HL-60 (cell line): Measurements from ENCODE around the gene IRF2BP2.

Source experiments
- DNase-seq, 2 experiments: peaks; one replicate each; pipeline ENCODE4 v3.0.0-alpha.2; 2010 to 2020; ENCODE audit warnings: low read depth in 1 of 2, low spot score in 1 of 2
- H3K27ac ChIP-seq: fragments of 250-450 bp; sonication (Bioruptor Pico); replicated peaks from 2 replicates; pipeline ENCODE4 v1.5.1; 2020; ENCODE audit warnings: mild to moderate bottlenecking, moderate library complexity
- H3K27me3 ChIP-seq: fragments of 250-450 bp; sonication (Bioruptor Pico); 2 replicates; pipeline ENCODE4 v1.5.1; 2021; ENCODE audit warnings: mild to moderate bottlenecking, moderate library complexity; ENCODE audit not compliant: insufficient read depth, poor library complexity, severe bottlenecking
- H3K4me3 ChIP-seq: replicated peaks from 2 replicates; pipeline ENCODE4 v1.5.1; 2011; ENCODE audit warnings: mild to moderate bottlenecking, control low read depth, low read length; ENCODE audit not compliant: insufficient read depth
- CTCF ChIP-seq: IDR thresholded peaks from one replicate; pipeline ENCODE4 v1.5.1; 2011; ENCODE audit warnings: low read length, control low read depth, inconsistent platforms; ENCODE audit not compliant: insufficient read depth
- GABPA ChIP-seq: IDR thresholded peaks from 2 replicates; pipeline ENCODE4 v1.6.1; 2012; ENCODE audit warnings: low read depth
- POLR2AphosphoS5 ChIP-seq: IDR thresholded peaks from 2 replicates; pipeline ENCODE4 v1.6.1; 2012; ENCODE audit warnings: low read depth
- SPI1 ChIP-seq: IDR thresholded peaks from 2 replicates; pipeline ENCODE4 v1.6.1; 2012; ENCODE audit warnings: low read depth, mild to moderate bottlenecking, borderline replicate concordance
- TF ChIP-seq, protein P1 (sequence below): IDR thresholded peaks from 2 replicates; pipeline ENCODE4 v1.6.1; 2012; ENCODE audit warnings: low read depth; ENCODE audit not compliant: insufficient replicate concordance

IRF2BP2 gene

GRCh38 chr1:234578087-234578486 is 31.9 kb downstream of the IRF2BP2 start:
- TF ChIP-seq CTCF (no peak), POLR2AphosphoS5 (no peak), GABPA (no peak), SPI1 (no peak)
- TF ChIP-seq, protein P1, sequence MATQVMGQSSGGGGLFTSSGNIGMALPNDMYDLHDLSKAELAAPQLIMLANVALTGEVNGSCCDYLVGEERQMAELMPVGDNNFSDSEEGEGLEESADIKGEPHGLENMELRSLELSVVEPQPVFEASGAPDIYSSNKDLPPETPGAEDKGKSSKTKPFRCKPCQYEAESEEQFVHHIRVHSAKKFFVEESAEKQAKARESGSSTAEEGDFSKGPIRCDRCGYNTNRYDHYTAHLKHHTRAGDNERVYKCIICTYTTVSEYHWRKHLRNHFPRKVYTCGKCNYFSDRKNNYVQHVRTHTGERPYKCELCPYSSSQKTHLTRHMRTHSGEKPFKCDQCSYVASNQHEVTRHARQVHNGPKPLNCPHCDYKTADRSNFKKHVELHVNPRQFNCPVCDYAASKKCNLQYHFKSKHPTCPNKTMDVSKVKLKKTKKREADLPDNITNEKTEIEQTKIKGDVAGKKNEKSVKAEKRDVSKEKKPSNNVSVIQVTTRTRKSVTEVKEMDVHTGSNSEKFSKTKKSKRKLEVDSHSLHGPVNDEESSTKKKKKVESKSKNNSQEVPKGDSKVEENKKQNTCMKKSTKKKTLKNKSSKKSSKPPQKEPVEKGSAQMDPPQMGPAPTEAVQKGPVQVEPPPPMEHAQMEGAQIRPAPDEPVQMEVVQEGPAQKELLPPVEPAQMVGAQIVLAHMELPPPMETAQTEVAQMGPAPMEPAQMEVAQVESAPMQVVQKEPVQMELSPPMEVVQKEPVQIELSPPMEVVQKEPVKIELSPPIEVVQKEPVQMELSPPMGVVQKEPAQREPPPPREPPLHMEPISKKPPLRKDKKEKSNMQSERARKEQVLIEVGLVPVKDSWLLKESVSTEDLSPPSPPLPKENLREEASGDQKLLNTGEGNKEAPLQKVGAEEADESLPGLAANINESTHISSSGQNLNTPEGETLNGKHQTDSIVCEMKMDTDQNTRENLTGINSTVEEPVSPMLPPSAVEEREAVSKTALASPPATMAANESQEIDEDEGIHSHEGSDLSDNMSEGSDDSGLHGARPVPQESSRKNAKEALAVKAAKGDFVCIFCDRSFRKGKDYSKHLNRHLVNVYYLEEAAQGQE, result no peak
- H3K27ac ChIP-seq, result no peak overlapping the region
- DNase-seq, result no peak
- no peak overlapping the region for H3K4me3 ChIP-seq
- H3K27me3 ChIP-seq, result no peaks in the 10 kb centered on the region

DNA sequence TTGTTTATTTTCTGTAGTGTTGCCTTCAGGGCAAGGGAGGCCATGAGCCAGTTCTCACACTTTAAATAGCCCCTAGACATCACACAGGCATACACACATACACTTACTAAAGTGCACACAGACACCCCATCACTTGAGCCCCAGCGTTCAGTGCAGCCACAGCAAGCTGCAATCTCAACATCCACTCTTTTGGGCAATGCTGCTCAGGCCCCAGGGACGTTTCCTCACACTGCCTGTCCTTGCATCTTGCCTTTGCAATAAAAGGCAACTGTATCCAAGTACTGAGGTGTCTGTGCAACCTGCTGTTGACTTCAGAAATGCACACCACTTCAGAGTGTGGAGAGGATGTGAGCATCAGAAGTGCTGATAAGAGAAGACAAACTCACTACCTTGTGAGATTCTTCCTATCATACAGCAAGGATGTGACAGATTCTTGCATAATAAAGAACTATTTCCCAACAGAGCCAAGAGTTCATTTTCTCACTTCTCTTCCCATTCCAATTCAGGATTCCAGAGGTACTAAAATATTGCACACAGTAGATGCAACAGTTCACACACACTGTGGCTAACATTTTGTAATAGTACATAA is 36.2 kb downstream of the IRF2BP2 start:
- Histone ChIP-seq H3K27me3 (no peaks in the 10 kb centered on the region), H3K27ac (no peak overlapping the region), H3K4me3 (no peak overlapping the region)
- DNase-seq, result peak; percentile 11 to 45
- TF ChIP-seq, protein P1, result no peak
- TF ChIP-seq CTCF (no peak), SPI1 (no peak), GABPA (no peak), POLR2AphosphoS5 (no peak)

DNA sequence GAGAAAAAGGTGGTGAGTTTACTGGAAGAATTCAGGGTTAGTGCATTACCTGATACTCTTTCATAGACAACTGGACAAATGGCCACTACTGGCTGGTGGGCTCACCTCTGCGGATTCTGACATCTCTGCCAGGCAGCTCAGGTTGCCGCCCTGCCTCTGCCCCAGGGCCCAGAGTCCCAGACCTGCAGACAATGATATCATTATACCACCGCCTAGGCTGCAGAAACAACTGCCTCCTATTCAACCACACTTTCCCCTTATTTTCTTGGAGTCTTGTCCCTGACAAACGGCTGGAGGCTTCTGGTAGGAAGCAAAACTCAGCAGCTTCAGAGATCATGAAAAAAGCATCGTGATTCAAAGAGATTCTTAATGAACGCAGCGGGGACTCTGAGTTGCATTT is 37.0 kb downstream of the IRF2BP2 start:
- H3K4me3 ChIP-seq, result no peak overlapping the region
- no peaks in the 10 kb centered on the region for H3K27me3 ChIP-seq
- H3K27ac ChIP-seq, result no peak overlapping the region
- DNase-seq, result no peak
- TF ChIP-seq, protein P1, result no peak
- TF ChIP-seq POLR2AphosphoS5 (no peak), CTCF (no peak), GABPA (no peak), SPI1 (no peak)
